ENCODE measurements around the gene HMGN3.

GRCh38 chr6:79170431-79170830 is 64.1 kb downstream of the HMGN3 start:
- TF ChIP-seq ZFX (IDR thresholded peaks at IDR 0.05) (no peak), CTCF (conservative IDR thresholded peaks at IDR 0.05) (no peak)

All from C4-2B (cell line).